GM12878 (cell line): ENCODE results near the gene RACK1. TPM values are rescaled to one million over a fixed set of nuclear protein-coding genes. Genes with fewer than 3 reads are reported as not detected.
A peak's percentile ranks its signal among the peaks of the same experiment; 100 is the strongest.

ENCODE experiments used
- BACH1 ChIP-seq: fragments of 450-650 bp; IDR thresholded peaks from 2 replicates; pipeline ENCODE4 v1.6.1; 2017; ENCODE audit warnings: mild to moderate bottlenecking, borderline replicate concordance
- BCL11A ChIP-seq: IDR thresholded peaks from 2 replicates; pipeline ENCODE4 v1.6.1; 2011; ENCODE audit warnings: low read depth, low read length
- BCLAF1 ChIP-seq: fragments of 450-650 bp; IDR thresholded peaks from 2 replicates; pipeline ENCODE4 v1.6.1; 2017; ENCODE audit warnings: antibody characterized with exemption, mild to moderate bottlenecking, moderate library complexity
- BRCA1 ChIP-seq: IDR thresholded peaks from 2 replicates; pipeline ENCODE4 v1.6.1; 2011; ENCODE audit warnings: low read depth, low read length, improper control_type of control experiment
- CHD1 ChIP-seq: IDR thresholded peaks from 2 replicates; pipeline ENCODE4 v1.6.1; 2012; ENCODE audit warnings: low read depth, low read length, improper control_type of control experiment
- CHD2 ChIP-seq: IDR thresholded peaks from 2 replicates; pipeline ENCODE4 v1.6.1; 2011; ENCODE audit warnings: low read depth, low read length, improper control_type of control experiment, borderline replicate concordance
- ELK1 ChIP-seq: IDR thresholded peaks from 2 replicates; pipeline ENCODE4 v1.6.1; 2012; ENCODE audit warnings: low read depth, low read length, improper control_type of control experiment
- GABPA ChIP-seq: IDR thresholded peaks from 2 replicates; pipeline ENCODE4 v1.6.1; 2014; ENCODE audit warnings: antibody characterized with exemption, low read depth, mild to moderate bottlenecking, inconsistent platforms
- HCFC1 ChIP-seq: fragments of 150-350 bp; IDR thresholded peaks from 2 replicates; pipeline ENCODE4 v1.6.1; 2014; ENCODE audit warnings: low read length
- HDAC2 ChIP-seq: fragments of 200-600 bp; sonication (generic); IDR thresholded peaks from 2 replicates; pipeline ENCODE4 v1.6.1; 2017
- HDGF ChIP-seq: fragments of 450-650 bp; IDR thresholded peaks from 2 replicates; pipeline ENCODE4 v1.6.1; 2016; ENCODE audit warnings: antibody characterized with exemption
- IKZF2 ChIP-seq, 2 experiments: fragments of 450-650 bp; IDR thresholded peaks; 2 replicates each; pipeline ENCODE4 v1.6.1; 2017; ENCODE audit warnings: mild to moderate bottlenecking in 2 of 2, moderate library complexity in 2 of 2
- JUND ChIP-seq: IDR thresholded peaks from 2 replicates; pipeline ENCODE4 v1.6.1; 2012; ENCODE audit warnings: low read depth, mild to moderate bottlenecking, low read length, improper control_type of control experiment, moderate library complexity
- KAT2A ChIP-seq: conservative IDR thresholded peaks from 2 replicates; pipeline ENCODE4 v1.6.1; 2011; ENCODE audit warnings: low read depth, low read length; ENCODE audit not compliant: control insufficient read depth
- KLF5 ChIP-seq: fragments of 450-650 bp; IDR thresholded peaks from 2 replicates; pipeline ENCODE4 v1.6.1; 2014; ENCODE audit warnings: mild to moderate bottlenecking; ENCODE audit not compliant: partially characterized antibody
- MEF2A ChIP-seq: IDR thresholded peaks from 2 replicates; pipeline ENCODE4 v1.6.1; 2011; ENCODE audit warnings: low read depth, mild to moderate bottlenecking, low read length, moderate library complexity; ENCODE audit not compliant: insufficient read depth
- MEF2B ChIP-seq: fragments of 450-650 bp; IDR thresholded peaks from 2 replicates; pipeline ENCODE4 v1.6.1; 2018; ENCODE audit warnings: mild to moderate bottlenecking, moderate library complexity; ENCODE audit not compliant: partially characterized antibody, poor library complexity, severe bottlenecking
- MLLT1 ChIP-seq: fragments of 450-650 bp; IDR thresholded peaks from 2 replicates; pipeline ENCODE4 v1.6.1; 2016; ENCODE audit warnings: mild to moderate bottlenecking
- NBN ChIP-seq: fragments of 450-650 bp; IDR thresholded peaks from 2 replicates; pipeline ENCODE4 v1.6.1; 2016
- NR2C1 ChIP-seq: fragments of 450-650 bp; IDR thresholded peaks from 2 replicates; pipeline ENCODE4 v1.6.1; 2017; ENCODE audit warnings: antibody characterized with exemption, mild to moderate bottlenecking, moderate library complexity
- NRF1 ChIP-seq: conservative IDR thresholded peaks from 2 replicates; pipeline ENCODE4 v1.6.1; 2011; ENCODE audit warnings: mild to moderate bottlenecking, low read depth, low read length, improper control_type of control experiment
- PAX5 ChIP-seq: IDR thresholded peaks from 2 replicates; pipeline ENCODE4 v1.6.1; 2011; ENCODE audit warnings: low read depth, low read length, borderline replicate concordance
- RCOR1 ChIP-seq: conservative IDR thresholded peaks from 2 replicates; pipeline ENCODE4 v1.6.1; 2012; ENCODE audit warnings: low read depth, low read length, improper control_type of control experiment
- SMARCA5 ChIP-seq: fragments of 450-650 bp; IDR thresholded peaks from 2 replicates; pipeline ENCODE4 v1.6.1; 2017; ENCODE audit warnings: mild to moderate bottlenecking
- TAF1 ChIP-seq: IDR thresholded peaks from 2 replicates; pipeline ENCODE4 v1.6.1; 2011; ENCODE audit warnings: mild to moderate bottlenecking, low read depth, low read length, borderline replicate concordance
- YBX1 ChIP-seq: fragments of 450-650 bp; IDR thresholded peaks from 2 replicates; pipeline ENCODE4 v1.6.1; 2016; ENCODE audit warnings: antibody characterized with exemption
- ZNF274 ChIP-seq: IDR thresholded peaks from one replicate; pipeline ENCODE4 v1.8.0; 2011; ENCODE audit not compliant: insufficient read length, insufficient read depth
- ZNF384 ChIP-seq: IDR thresholded peaks from 2 replicates; pipeline ENCODE4 v1.6.1; 2012; ENCODE audit warnings: low read depth, mild to moderate bottlenecking, low read length, improper control_type of control experiment, borderline replicate concordance
- polyA plus RNA-seq, 11 experiments: library from polyadenylated mRNA; depleted of rRNA in 4 of 11; unstranded in 6 of 11; stranded (reverse) in 5 of 11; fragments of >200 nt; fragmentation: Nextera tagmentation in 4 of 11; fragmentation: Illumina TruSeq in 1 of 11; extraction: Ambion mirVana in 4 of 11; extraction: Trizol in 1 of 11; gene quantifications; 1 replicate in 1 of 11; 2 replicates in 10 of 11; pipeline versions ENCODE4 v1.2.1 to v1.2.3, GENCODE V29; 2011 to 2016; ENCODE audit warnings: inconsistent platforms in 2 of 11, missing spikeins in 2 of 11, low read depth in 1 of 11
- total RNA-seq, 4 experiments: library from RNA; depleted of rRNA in 3 of 4; stranded (reverse); fragments of >200 nt in 3 of 4; fragmentation: Illumina TruSeq in 1 of 4; extraction: Trizol in 1 of 4; gene quantifications; 2 replicates each; pipeline versions ENCODE4 v1.2.1 to v1.2.3, GENCODE V29; 2013 to 2021

Gene RACK1
- total and polyA plus RNA-seq, 10 of the 15 experiments (the other 5 are each of a cell fraction or from before 2014, with no cell fraction given): 1,365 to 6,584 (median 4,167) TPM

GRCh38 chr5:181221792-181222629 is 21.7 kb downstream of the RACK1 start (continued):
- TF ChIP-seq HDAC2 (no peak), NBN (peak; percentile 96), JUND (no peak), HCFC1 (peak; percentile 29; the same call in 1 of the 2 replicates), NRF1 (0 out of 2 replicates have a peak, but pooled peaks have one; percentile 8), IKZF2 (IDR thresholded peaks at IDR 0.05) (peak; percentile 76 to 88), CHD2 (0 out of 2 replicates have a peak, but pooled peaks have one; percentile 60), ELK1 (peak; percentile 46; the same call in 1 of the 2 replicates), GABPA (no peak), HDGF (no peak), BRCA1 (no peak), MEF2B (peak; percentile 14), BCLAF1 (no peak), TAF1 (0 out of 2 replicates have a peak, but pooled peaks have one; percentile 14), CHD1 (no peak), BACH1 (peak; percentile 77; the same call in 1 of the 2 replicates), KAT2A (no peak), MLLT1 (peak; percentile 66), YBX1 (no peak), MEF2A (peak; percentile 44; the same call in 1 of the 2 replicates), RCOR1 (peak; percentile 62), BCL11A (0 out of 2 replicates have a peak, but pooled peaks have one; percentile 11), SMARCA5 (peak; percentile 95; the same call in 1 of the 2 replicates), PAX5 (peak; percentile 31; the same call in 1 of the 2 replicates), NR2C1 (no peak), ZNF274 (no peak), KLF5 (peak; percentile 75), ZNF384 (no peak)
